K562 (cell line): ENCODE results near the gene PPP1R3E. TPM values are rescaled to one million over a fixed set of nuclear protein-coding genes. Genes with fewer than 3 reads are reported as not detected.
A peak's percentile ranks its signal among the peaks of the same experiment; 100 is the strongest.

Source experiments
- AFF1 ChIP-seq, 2 experiments: fragments of 450-650 bp; IDR thresholded peaks; 2 replicates each; pipeline ENCODE4 v1.6.1; 2018; ENCODE audit warnings: mild to moderate bottlenecking in 2 of 2, low read depth in 1 of 2; ENCODE audit not compliant: partially characterized antibody in 2 of 2
- ARID1B ChIP-seq: fragments of 450-650 bp; IDR thresholded peaks from 2 replicates; pipeline ENCODE4 v1.6.1; 2016; ENCODE audit warnings: antibody characterized with exemption, mild to moderate bottlenecking, inconsistent platforms
- ASH1L ChIP-seq: fragments of 450-650 bp; IDR thresholded peaks from 2 replicates; pipeline ENCODE4 v1.6.1; 2018; ENCODE audit warnings: borderline replicate concordance, mild to moderate bottlenecking, low read depth; ENCODE audit not compliant: partially characterized antibody
- EGR1 ChIP-seq: fragments of 450-650 bp; conservative IDR thresholded peaks from 2 replicates; pipeline ENCODE4 v1.6.1; 2017; ENCODE audit warnings: mild to moderate bottlenecking
- ETV5 ChIP-seq: sonication (generic); formaldehyde crosslinking; IDR thresholded peaks from 2 replicates; pipeline ENCODE4 v1.4.0; 2020; ENCODE audit warnings: low read depth, mild to moderate bottlenecking, missing genetic modification reagents
- HCFC1 ChIP-seq: IDR thresholded peaks from 2 replicates; pipeline ENCODE4 v1.6.1; 2012; ENCODE audit warnings: low read depth, low read length, improper control_type of control experiment
- HNRNPL ChIP-seq: fragments of 200-400 bp; formaldehyde crosslinking; IDR thresholded peaks from 2 replicates; pipeline ENCODE4 v1.6.1; 2017; ENCODE audit warnings: low read depth, mild to moderate bottlenecking, low read length
- ILF3 ChIP-seq: fragments of 450-650 bp; IDR thresholded peaks from 2 replicates; pipeline ENCODE4 v1.6.1; 2018; ENCODE audit warnings: antibody characterized with exemption, mild to moderate bottlenecking, moderate library complexity, borderline replicate concordance
- JUND ChIP-seq, 2 experiments: IDR thresholded peaks; 2 replicates in 1 of 2; 3 replicates in 1 of 2; pipeline ENCODE4 v1.6.1; 2011; ENCODE audit warnings: borderline replicate concordance in 2 of 2, low read depth in 2 of 2, low read length in 2 of 2, improper control_type of control experiment in 1 of 2, missing biosample characterization in 1 of 2, missing genetic modification characterization in 1 of 2, missing genetic modification reagents in 1 of 2
- KLF10 ChIP-seq: fragments of 250-450 bp; sonication (Bioruptor Pico); IDR thresholded peaks from 2 replicates; pipeline ENCODE4 v1.6.1; 2021; ENCODE audit warnings: matching md5 sums
- MAFK ChIP-seq: IDR thresholded peaks from 2 replicates; pipeline ENCODE4 v1.6.1; 2011; ENCODE audit warnings: low read length, improper control_type of control experiment
- MTA1 ChIP-seq: fragments of 450-650 bp; IDR thresholded peaks from 2 replicates; pipeline ENCODE4 v1.6.1; 2017; ENCODE audit warnings: borderline replicate concordance
- NFYB ChIP-seq: IDR thresholded peaks from 2 replicates; pipeline ENCODE4 v1.6.1; 2011; ENCODE audit warnings: mild to moderate bottlenecking, moderate library complexity; ENCODE audit not compliant: insufficient read length; ENCODE audit errors: extremely low read depth
- NR1H2 ChIP-seq: sonication (generic); formaldehyde crosslinking; IDR thresholded peaks from 2 replicates; pipeline ENCODE4 v1.4.0; 2020; ENCODE audit warnings: mild to moderate bottlenecking, missing genetic modification reagents
- POLR2A ChIP-seq: fragments of 450-650 bp; conservative IDR thresholded peaks from 2 replicates; pipeline ENCODE4 v1.6.1; 2016
- POLR2H ChIP-seq: IDR thresholded peaks from 2 replicates; pipeline ENCODE4 v1.6.1; 2016; ENCODE audit warnings: missing genetic modification characterization, low read depth, mild to moderate bottlenecking, control low read depth, missing compliant biosample characterization, moderate library complexity
- RCOR1 ChIP-seq, 2 experiments: IDR thresholded peaks; 2 replicates each; pipeline ENCODE4 v1.6.1; 2012; ENCODE audit warnings: low read depth in 2 of 2, low read length in 2 of 2, borderline replicate concordance in 1 of 2, improper control_type of control experiment in 1 of 2
- SOX6 ChIP-seq: fragments of 450-650 bp; IDR thresholded peaks from 2 replicates; pipeline ENCODE4 v1.6.1; 2014; ENCODE audit warnings: mild to moderate bottlenecking
- SRSF1 ChIP-seq: fragments of 200-400 bp; formaldehyde crosslinking; IDR thresholded peaks from 2 replicates; pipeline ENCODE4 v1.6.1; 2017; ENCODE audit warnings: mild to moderate bottlenecking, low read depth, low read length, moderate library complexity
- TAF7 ChIP-seq: fragments of 450-650 bp; IDR thresholded peaks from 2 replicates; pipeline ENCODE4 v1.6.1; 2016; ENCODE audit warnings: missing genetic modification characterization, missing compliant biosample characterization
- U2AF2 ChIP-seq: fragments of 200-400 bp; formaldehyde crosslinking; optimal IDR thresholded peaks from 2 replicates; pipeline ENCODE3; 2017; ENCODE audit warnings: low read depth, mild to moderate bottlenecking, low read length
- YY1 ChIP-seq, 3 experiments: IDR thresholded peaks; 2 replicates each; pipeline ENCODE4 v1.6.1; 2011; ENCODE audit warnings: low read length in 2 of 3, mild to moderate bottlenecking in 2 of 3, moderate library complexity in 2 of 3, borderline replicate concordance in 1 of 3, control low read depth in 1 of 3, low read depth in 1 of 3; ENCODE audit not compliant: insufficient read depth in 3 of 3, insufficient replicate concordance in 2 of 3, control insufficient read depth in 1 of 3, insufficient read length in 1 of 3; ENCODE audit errors: extremely low read depth in 1 of 3
- ZFX ChIP-seq: sonication (generic); formaldehyde crosslinking; IDR thresholded peaks from 2 replicates; pipeline ENCODE4 v1.8.0; 2022; ENCODE audit warnings: mild to moderate bottlenecking, missing genetic modification reagents, moderate library complexity
- ZNF436 ChIP-seq: fragments of 250-450, 450-650 bp; sonication (Bioruptor Pico); formaldehyde crosslinking; IDR thresholded peaks from 2 replicates; pipeline ENCODE4 v1.7.0; 2020; ENCODE audit warnings: mild to moderate bottlenecking
- polyA plus RNA-seq, 8 experiments: library from polyadenylated mRNA; depleted of rRNA in 4 of 8; stranded (reverse) in 5 of 8; unstranded in 3 of 8; fragments of >200 nt; fragmentation: Nextera tagmentation in 2 of 8; fragmentation: Illumina TruSeq in 1 of 8; extraction: Ambion mirVana in 2 of 8; extraction: Trizol in 1 of 8; gene quantifications; 2 replicates each; pipeline versions ENCODE4 v1.2.1 to v1.2.3, GENCODE V29; 2011 to 2014; ENCODE audit warnings: inconsistent platforms in 1 of 8, missing spikeins in 1 of 8
- total RNA-seq, 7 experiments: library from RNA; depleted of rRNA in 6 of 7; stranded (reverse); fragments of >200 nt in 6 of 7; fragmentation: Illumina TruSeq in 2 of 7; extraction: Trizol in 2 of 7; gene quantifications; 2 replicates each; pipeline versions ENCODE4 v1.2.1 to v1.2.3, GENCODE V29; 2011 to 2021; ENCODE audit warnings: low replicate concordance in 1 of 7

Gene PPP1R3E
- total and polyA plus RNA-seq, 9 of the 15 experiments (the other 6 are each of a cell fraction or from before 2014, with no cell fraction given), result 3.2 to 18.4 (median 7.6) TPM

- TF ChIP-seq AFF1 (IDR thresholded peaks at IDR 0.05; ENCODE audit: low read depth in 1 of 2, partially characterized antibody in 2 of 2) (no peak), POLR2H (tag) (peak; percentile 87), ILF3 (no peak), ARID1B (no peak; the same call in 1 of the 2 replicates), SOX6 (peak; percentile 50; the same call in 1 of the 2 replicates), SRSF1 (no peak), ASH1L (peak; percentile 95), HNRNPL (peak; percentile 62; the same call in 1 of the 2 replicates), ZFX (CRISPR knock-in tag) (peak; percentile 75), EGR1 (peak; percentile 54), NR1H2 (no peak), YY1 (IDR thresholded peaks at IDR 0.05; ENCODE audit: borderline replicate concordance in 1 of 3, control insufficient read depth in 1 of 3, extremely low read depth in 1 of 3, insufficient read depth in 3 of 3, insufficient read length in 1 of 3, insufficient replicate concordance in 2 of 3, low read depth in 1 of 3, low read length in 2 of 3) (peak in 2 of 3 experiments; percentile 70 to 73), MAFK (no peak), HCFC1 (0 out of 2 replicates have a peak, but pooled peaks have one; percentile 19), ZNF436 (CRISPR knock-in tag) (no peak), RCOR1 (IDR thresholded peaks at IDR 0.05; ENCODE audit: borderline replicate concordance in 1 of 2, low read depth in 2 of 2, low read length in 2 of 2) (peak in 1 of 2 experiments; percentile 14; a peak in 1 of 4 replicates), JUND (IDR thresholded peaks at IDR 0.05; ENCODE audit: borderline replicate concordance, low read depth, low read length) (no peak), JUND (tag; IDR thresholded peaks at IDR 0.05; ENCODE audit: borderline replicate concordance, low read depth, low read length) (peak; percentile 39; the same call in 1 of the 3 replicates), U2AF2 (no peak), ETV5 (no peak), MTA1 (no peak), NFYB (peak; percentile 99), TAF7 (peak; percentile 81), POLR2A (peak; percentile 87), KLF10 (no peak)
Observed at GRCh38 chr14:23286020-23286901, 16.4 kb downstream of the PPP1R3E start, which contains the start of gene HOMEZ (continued).
